Transverse colon (tissue), 4 donors: ENCODE measurements around the gene TAP1. TPM values are rescaled to one million over a fixed set of nuclear protein-coding genes. Genes with fewer than 3 reads are reported as not detected.

Experiments used
- DNase-seq: peaks from one replicate; pipeline ENCODE4 v3.0.0-alpha.2; 2019
- H3K27ac ChIP-seq, 4 donors: fragments of 200-600 bp; sonication (generic); 2 replicates each; pipeline ENCODE4 v1.5.1; 2016 to 2018; ENCODE audit warnings: inconsistent platforms in 4 of 4
- H3K27me3 ChIP-seq: fragments of 200-600 bp; sonication (generic); 2 replicates; pipeline ENCODE4 v1.5.1; 2017; ENCODE audit warnings: inconsistent platforms
- H3K36me3 ChIP-seq, 4 donors: fragments of 200-600 bp; sonication (generic); 2 replicates each; pipeline ENCODE4 v1.5.1; 2017 to 2019; ENCODE audit warnings: inconsistent platforms in 4 of 4
- H3K4me1 ChIP-seq, 4 donors: fragments of 200-600 bp; sonication (generic); 2 replicates each; pipeline ENCODE4 v1.5.1; 2017 to 2020; ENCODE audit warnings: inconsistent platforms in 4 of 4
- H3K4me3 ChIP-seq, 4 donors: fragments of 200-600 bp; sonication (generic); 1 replicate in 1 of 4; 2 replicates in 3 of 4; pipeline versions ENCODE4 v1.5.1 to v1.6.1; 2017 to 2019; ENCODE audit warnings: inconsistent platforms in 4 of 4
- H3K9me3 ChIP-seq, 2 donors: fragments of 200-600 bp; sonication (generic); 2 replicates each; pipeline ENCODE4 v1.5.1; 2017 to 2019; ENCODE audit warnings: inconsistent platforms in 2 of 2
- CTCF ChIP-seq, 5 experiments: fragments of 200-600 bp in 3 of 5; fragments of 450-650 bp in 2 of 5; sonication (generic) in 3 of 5; IDR thresholded peaks; 1 replicate in 2 of 5; 2 replicates in 3 of 5; pipeline ENCODE4 v1.5.1; 2016 to 2017; ENCODE audit warnings: antibody characterized with exemption in 5 of 5, inconsistent platforms in 3 of 5, mild to moderate bottlenecking in 2 of 5, moderate library complexity in 1 of 5
- EP300 ChIP-seq: sonication (generic); formaldehyde crosslinking; IDR thresholded peaks from one replicate; pipeline ENCODE4 v1.6.1; 2017; ENCODE audit warnings: antibody characterized with exemption, low read depth
- POLR2A ChIP-seq: fragments of 450-650 bp; IDR thresholded peaks from one replicate; pipeline ENCODE4 v1.6.1; 2016; ENCODE audit warnings: antibody characterized with exemption, mild to moderate bottlenecking, moderate library complexity
- POLR2AphosphoS5 ChIP-seq, 3 donors: sonication (generic); formaldehyde crosslinking; IDR thresholded peaks; one replicate each; pipeline ENCODE4 v1.6.1; 2016; ENCODE audit warnings: antibody characterized with exemption in 3 of 3
- WGBS, 2 donors: methylation state at CpG; one replicate each; pipeline ENCODE4 v1.1.5; 2018; ENCODE audit warnings: low coverage in 1 of 2; 5-methylcytosine and 5-hydroxymethylcytosine counted together
- in situ Hi-C, 4 donors: fragments of 200-750 bp; cut with MboI; loops; one replicate each; pipeline versions ENCODE4 v1.15.0 to v1.15.1; 2017; ENCODE audit warnings: low sequenced_read_pairs in 3 of 4, low pct_ligation_motif_present in 1 of 4, low pct_unique_long_range_greater_than_20kb in 1 of 4
- intact Hi-C: fragments of 100-400 bp; cut with DNase I; formaldehyde crosslinking; loops from one replicate; pipeline ENCODE4 v1.15.1; 2023; ENCODE audit warnings: low total_unique reads
- total RNA-seq, 4 donors: library from RNA; depleted of rRNA; stranded (reverse); fragments of >200 nt; gene quantifications; one replicate each; pipeline ENCODE4 v1.1.0, GENCODE V29; 2016

TAP1 gene
- total RNA-seq, 4 donors from 2014 or later, result 63.2 to 87.9 (median 75.3) TPM

DNA sequence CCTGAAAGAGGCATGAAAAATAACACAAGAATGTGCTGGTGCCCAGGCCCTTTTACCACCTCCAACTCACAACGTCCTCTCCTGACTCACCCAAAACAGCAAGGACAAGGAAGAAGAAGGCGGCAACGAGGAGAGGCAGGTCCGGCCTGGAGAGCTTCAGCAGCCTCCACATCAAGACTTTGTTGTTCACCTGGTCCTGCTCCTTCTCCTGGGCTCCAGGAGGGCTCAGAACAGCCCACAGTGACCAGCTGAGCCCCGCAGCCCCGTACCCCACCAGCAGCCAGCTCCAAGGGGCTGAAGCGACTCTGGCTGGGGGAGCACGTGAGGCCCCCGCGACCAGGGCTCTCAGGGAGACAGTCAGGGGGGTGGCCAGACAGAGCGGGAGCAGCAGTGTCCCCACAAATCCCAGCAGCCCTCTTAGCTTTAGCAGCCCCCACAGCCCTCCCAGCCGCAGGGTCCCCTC lies 15.8 kb downstream of the TAP1 start:
- H3K36me3 ChIP-seq, result peaks cover 0 to 22% (median 0%) of the 10 kb centered on the region in 4 donors
- intact Hi-C loops, result no loop called here
- DNase-seq, result no peak
- in situ Hi-C loops, result no loop called here
- H3K4me3 ChIP-seq, result peak overlapping the region; percentile 60 to 93 (median 86)
- 31% methylated on average over 9 of the region's 12 CpGs; no CpG with 5 or more reads in 1 of the 2 donors for WGBS, 2 donors
- H3K27me3 ChIP-seq, result no peaks in the 10 kb centered on the region
- H3K9me3 ChIP-seq, result no peaks in the 10 kb centered on the region
- TF ChIP-seq POLR2A (no peak), EP300 (no peak), POLR2AphosphoS5 (IDR thresholded peaks at IDR 0.05) (no peak), CTCF (IDR thresholded peaks at IDR 0.05) (no peak)
- H3K27ac ChIP-seq, result peak overlapping the region; percentile 92 to 99 (median 96)
- H3K4me1 ChIP-seq, result peaks cover 3 to 27% (median 10%) of the 10 kb centered on the region in 4 donors

GRCh38 chr6:32836873-32837272 lies 16.6 kb downstream of the TAP1 start:
- Histone ChIP-seq H3K4me1 (peaks cover 3 to 19% (median 7%) of the 10 kb centered on the region in 4 donors), H3K27me3 (no peaks in the 10 kb centered on the region), H3K4me3 (no peak overlapping the region), H3K27ac (no peak overlapping the region), H3K36me3 (peaks cover 0 to 22% (median 0%) of the 10 kb centered on the region in 4 donors), H3K9me3 (no peaks in the 10 kb centered on the region)
- no peak for TF ChIP-seq POLR2A
- no peak for TF ChIP-seq POLR2AphosphoS5 (IDR thresholded peaks at IDR 0.05)
- TF ChIP-seq CTCF (IDR thresholded peaks at IDR 0.05), result no peak
- no peak for TF ChIP-seq EP300
- in situ Hi-C loops (no loop called here), intact Hi-C loops (no loop called here)
- 65 to 81% methylated on average over 2 of the region's 2 CpGs for WGBS, 2 donors
- no peak for DNase-seq

GRCh38 chr6:32835167-32835893 lies 18.2 kb downstream of the TAP1 start:
- Histone ChIP-seq H3K9me3 (no peaks in the 10 kb centered on the region), H3K27me3 (no peaks in the 10 kb centered on the region), H3K4me1 (peaks cover 3 to 17% (median 7%) of the 10 kb centered on the region in 4 donors), H3K27ac (no peak overlapping the region), H3K36me3 (peaks cover 0 to 32% (median 0%) of the 10 kb centered on the region in 4 donors), H3K4me3 (no peak overlapping the region)
- no peak for TF ChIP-seq POLR2A
- TF ChIP-seq EP300, result no peak
- no peak for TF ChIP-seq POLR2AphosphoS5 (IDR thresholded peaks at IDR 0.05)
- TF ChIP-seq CTCF (IDR thresholded peaks at IDR 0.05), result no peak
- in situ Hi-C loops, result no loop called here
- 94 to 100% methylated on average over 2 to 16 of the region's 16 CpGs for WGBS, 2 donors
- no peak for DNase-seq
- intact Hi-C loops, result no loop called here

DNA sequence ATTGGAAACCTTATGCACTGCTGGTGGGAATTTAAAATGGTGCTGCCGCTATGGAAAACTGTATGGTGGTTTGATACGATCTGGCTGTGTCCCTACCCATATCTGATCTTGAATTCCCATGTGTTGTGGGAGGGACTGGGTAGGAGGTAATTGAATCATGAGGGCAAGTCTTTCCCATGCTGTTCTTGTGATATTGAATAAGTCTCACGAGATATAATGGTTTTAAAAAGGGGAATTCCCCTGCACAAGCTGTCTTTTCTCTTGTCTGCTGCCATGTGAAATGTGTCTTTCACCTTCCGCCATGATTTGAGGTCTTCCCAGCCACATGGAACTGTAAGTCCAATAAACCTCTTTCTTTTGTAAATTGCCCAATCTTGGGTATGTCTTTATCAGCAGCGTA lies 19.8 kb downstream of the TAP1 start:
- Histone ChIP-seq H3K36me3 (peaks cover 0 to 47% (median 1%) of the 10 kb centered on the region in 4 donors), H3K9me3 (no peaks in the 10 kb centered on the region), H3K27ac (no peak overlapping the region), H3K4me3 (no peak overlapping the region), H3K27me3 (no peaks in the 10 kb centered on the region), H3K4me1 (peaks cover 3 to 9% (median 7%) of the 10 kb centered on the region in 4 donors)
- no peak for TF ChIP-seq EP300
- TF ChIP-seq POLR2AphosphoS5 (IDR thresholded peaks at IDR 0.05), result no peak
- no peak for TF ChIP-seq POLR2A
- TF ChIP-seq CTCF (IDR thresholded peaks at IDR 0.05), result no peak
- 83 to 96% methylated on average over 5 of the region's 5 CpGs for WGBS, 2 donors
- DNase-seq, result no peak
- in situ Hi-C loops (loop anchor here in 1 of 4 donors (5.0 kb wide), 1 partner anchor 39 kb away; no protein-coding TSS in a partner anchor), intact Hi-C loops (loop anchor here (5.0 kb wide), 1 partner anchor 34 kb away; no protein-coding TSS in a partner anchor)
